ENCODE results near the gene FAM110C. TPM values are rescaled to one million over a fixed set of nuclear protein-coding genes. Genes with fewer than 3 reads are reported as not detected.
"Not testable (repeated sequence)": the region's sequence is repeated elsewhere in the genome, so short reads cannot be mapped to it uniquely, and the experiment has no call there.

Gene FAM110C
- total and polyA plus RNA-seq, 2 of the 8 experiments (the other 6 are each of a cell fraction or from before 2014, with no cell fraction given), result 4.8 to 13.2 TPM

DNA sequence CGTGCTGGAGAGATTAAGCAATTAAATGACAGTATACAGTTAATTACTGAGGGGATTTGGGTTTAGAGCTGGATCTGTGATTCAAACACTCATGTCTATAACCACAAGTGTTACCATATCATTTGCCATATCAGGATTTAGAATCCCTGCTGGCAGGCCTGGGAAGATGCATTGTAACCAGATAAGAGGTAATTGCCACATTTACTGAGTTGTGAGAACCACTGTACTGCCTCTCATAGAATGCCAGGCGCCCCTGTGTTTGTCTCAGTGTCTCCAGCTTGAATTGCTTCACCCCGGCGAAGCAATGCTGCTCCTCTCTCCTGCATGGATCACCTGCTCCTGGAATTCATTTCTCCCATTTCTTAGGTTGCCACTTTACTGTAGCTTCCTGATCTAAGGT, 21.7 kb downstream of the FAM110C start:
- CTCF ChIA-PET (ENCODE audit: partially characterized antibody), result interaction anchor here (1.0 to 11.6 kb wide), 2 partner anchors 13 to 117 kb away, joined by 6 to 108 read pairs; no protein-coding TSS in a partner anchor

More for the DNA sequence above, 21.7 kb downstream of the FAM110C start:
- not testable (repeated sequence) for H3K56ac ChIP-seq (replicated peaks; ENCODE audit: insufficient read length, low read depth, low read length); H3K79me1 ChIP-seq (ENCODE audit: low read depth, low read length); H2BK20ac ChIP-seq (ENCODE audit: low read length); H3K9me3 ChIP-seq (ENCODE audit: insufficient read depth in 2 of 2, low read depth in 1 of 2, low read length in 1 of 2); H3K4me1 ChIP-seq (replicated peaks in 1 of 4; ENCODE audit: control insufficient read depth in 3 of 4, insufficient read depth in 4 of 4, low read length in 3 of 4); H4K8ac ChIP-seq (ENCODE audit: extremely low read depth, insufficient read depth, low read length); H3K79me2 ChIP-seq (ENCODE audit: control insufficient read depth in 1 of 2, insufficient read depth in 2 of 2, low read length in 2 of 2); H3K4ac ChIP-seq (replicated peaks; ENCODE audit: insufficient read length, low read depth, low read length); H2AK5ac ChIP-seq (ENCODE audit: low read depth, low read length); H2BK15ac ChIP-seq (ENCODE audit: low read length); H3K9ac ChIP-seq (replicated peaks in 1 of 4; ENCODE audit: extremely low read depth in 1 of 4, low read depth in 3 of 4, low read length in 3 of 4); H3K23me2 ChIP-seq (ENCODE audit: low read depth, low read length); FAIRE-seq; H3K4me3 ChIP-seq (ENCODE audit: extremely low read depth in 1 of 4, insufficient read depth in 2 of 4, low read depth in 3 of 4, low read length in 4 of 4); H4K5ac ChIP-seq (ENCODE audit: insufficient read length, low read depth, low read length); H3K23ac ChIP-seq (ENCODE audit: insufficient read length); H3K18ac ChIP-seq (ENCODE audit: extremely low read depth, low read length); H2BK120ac ChIP-seq (replicated peaks; ENCODE audit: low read depth, low read length); H2BK5ac ChIP-seq (ENCODE audit: low read depth, low read length); H3K27ac ChIP-seq (ENCODE audit: low read depth, low read length); H3K4me2 ChIP-seq (ENCODE audit: insufficient read depth in 1 of 2, low read depth in 2 of 2, low read length in 2 of 2); H3K14ac ChIP-seq (ENCODE audit: insufficient read length); H2BK12ac ChIP-seq (ENCODE audit: low read depth, low read length); H3K36me3 ChIP-seq (ENCODE audit: control insufficient read depth in 2 of 4, insufficient read depth in 4 of 4, low read length in 3 of 4); DNase-seq (ENCODE audit: low read depth in 1 of 2, low spot score in 2 of 2); H4K20me1 ChIP-seq (replicated peaks in 1 of 2; ENCODE audit: control insufficient read depth in 1 of 2, insufficient read depth in 2 of 2, low read length in 2 of 2); H3K27me3 ChIP-seq (replicated peaks in 1 of 4; ENCODE audit: control insufficient read depth in 3 of 4, extremely low read depth in 1 of 4, insufficient read depth in 3 of 4, low read length in 3 of 4); H4K91ac ChIP-seq (replicated peaks; ENCODE audit: insufficient read length, low read length); H2AFZ ChIP-seq (ENCODE audit: low read length)
- WGBS, 2 experiments (ENCODE audit: extremely low coverage in 1 of 2, insufficient coverage in 1 of 2, insufficient read length in 1 of 2, insufficient replicate concordance in 2 of 2, low coverage in 1 of 2, low lambda C conversion rate in 2 of 2, missing lambda C conversion rate in 1 of 2), result 89% methylated on average over 4 of the region's 4 CpGs; no CpG with 5 or more reads in 1 of the 2 experiments
- POLR2A ChIA-PET (ENCODE audit: partially characterized antibody), result interaction anchor here (1.0 kb wide), 1 partner anchor 248 kb away, joined by 3 read pairs; no protein-coding TSS in a partner anchor
